H1 (cell line): Measurements from ENCODE around the gene SRSF3. TPM values are rescaled to one million over a fixed set of nuclear protein-coding genes. Genes with fewer than 3 reads are reported as not detected.

Experiments used
- CTCF ChIA-PET: fragments of 300-600 bp; sonication (Branson Sonifier 250); formaldehyde crosslinking; loops from one replicate; lab custom pipeline; 2021; ENCODE audit not compliant: partially characterized antibody; lab: Charles Lee
- POLR2A ChIA-PET: fragments of 300-600 bp; sonication (Branson Sonifier 250); formaldehyde crosslinking; loops from one replicate; lab custom pipeline; 2021; ENCODE audit warnings: inconsistent platforms; ENCODE audit not compliant: partially characterized antibody; lab: Charles Lee
- DNase-seq, 2 experiments: peaks; one replicate each; pipeline versions ENCODE4 v3.0.0 to v3.0.0-alpha.2; 2010 to 2022; ENCODE audit warnings: low spot score in 2 of 2, low read depth in 1 of 2, mixed read lengths in 1 of 2
- FAIRE-seq: peaks from 2 replicates; lab custom pipeline; 2011; peaks lifted over from hg19 to GRCh38; lab: Jason Lieb, UNC
- H2AFZ ChIP-seq: 2 replicates; pipeline ENCODE4 v1.8.1; 2012; ENCODE audit warnings: low read length, inconsistent platforms
- H2AK5ac ChIP-seq: 2 replicates; pipeline ENCODE4 v1.6.1; 2013; ENCODE audit warnings: low read depth, low read length
- H2BK120ac ChIP-seq: replicated peaks from 2 replicates; pipeline ENCODE3; 2013; ENCODE audit warnings: low read depth, low read length, inconsistent platforms
- H2BK12ac ChIP-seq: 2 replicates; pipeline ENCODE4 v1.6.1; 2013; ENCODE audit warnings: low read depth, low read length
- H2BK15ac ChIP-seq: 2 replicates; pipeline ENCODE4 v1.6.1; 2013; ENCODE audit warnings: low read length
- H2BK20ac ChIP-seq: 2 replicates; pipeline ENCODE4 v1.6.1; 2013; ENCODE audit warnings: low read length
- H2BK5ac ChIP-seq: 2 replicates; pipeline ENCODE4 v1.6.1; 2013; ENCODE audit warnings: low read depth, low read length
- H3K14ac ChIP-seq: 2 replicates; pipeline ENCODE4 v1.6.1; 2013; ENCODE audit warnings: inconsistent platforms; ENCODE audit not compliant: insufficient read length
- H3K18ac ChIP-seq: 2 replicates; pipeline ENCODE4 v1.6.1; 2013; ENCODE audit warnings: low read length; ENCODE audit errors: extremely low read depth
- H3K23ac ChIP-seq: 2 replicates; pipeline ENCODE4 v1.6.1; 2013; ENCODE audit warnings: inconsistent platforms; ENCODE audit not compliant: insufficient read length
- H3K23me2 ChIP-seq: 2 replicates; pipeline ENCODE4 v1.6.1; 2013; ENCODE audit warnings: low read depth, low read length
- H3K27ac ChIP-seq: 2 replicates; pipeline ENCODE4 v1.6.1; 2011; ENCODE audit warnings: low read depth, low read length, inconsistent platforms
- H3K27me3 ChIP-seq, 4 experiments: replicated peaks in 1 of 4; 1 replicate in 1 of 4; 2 replicates in 3 of 4; pipeline versions ENCODE4 v1.6.1 to v1.8.1; 2011 to 2013; ENCODE audit warnings: low read length in 3 of 4, mild to moderate bottlenecking in 3 of 4, inconsistent platforms in 2 of 4, mixed read lengths in 2 of 4, moderate library complexity in 1 of 4; ENCODE audit not compliant: control insufficient read depth in 3 of 4, insufficient read depth in 3 of 4; ENCODE audit errors: extremely low read depth in 1 of 4
- H3K36me3 ChIP-seq, 4 experiments: 2 replicates each; pipeline versions ENCODE4 v1.6.1 to v1.8.1; 2011 to 2013; ENCODE audit warnings: mild to moderate bottlenecking in 4 of 4, low read length in 3 of 4, moderate library complexity in 2 of 4, control low read depth in 1 of 4, inconsistent platforms in 1 of 4; ENCODE audit not compliant: insufficient read depth in 4 of 4, control insufficient read depth in 2 of 4
- H3K4ac ChIP-seq: replicated peaks from 2 replicates; pipeline ENCODE3; 2013; ENCODE audit warnings: low read length, low read depth, mixed read lengths, inconsistent platforms; ENCODE audit not compliant: insufficient read length
- H3K4me1 ChIP-seq, 4 experiments: replicated peaks in 1 of 4; 1 replicate in 1 of 4; 2 replicates in 3 of 4; pipeline versions ENCODE4 v1.6.1 to v1.8.1; 2011 to 2013; ENCODE audit warnings: low read length in 3 of 4, inconsistent platforms in 2 of 4, mixed read lengths in 1 of 4; ENCODE audit not compliant: insufficient read depth in 4 of 4, control insufficient read depth in 3 of 4
- H3K4me2 ChIP-seq, 2 experiments: 2 replicates each; pipeline versions ENCODE4 v1.6.1 to v1.8.1; 2011 to 2013; ENCODE audit warnings: low read depth in 2 of 2, low read length in 2 of 2, control low read depth in 1 of 2, inconsistent platforms in 1 of 2, mild to moderate bottlenecking in 1 of 2; ENCODE audit not compliant: insufficient read depth in 1 of 2
- H3K4me3 ChIP-seq, 4 experiments: fragments of 200-600, 300-600 bp in 1 of 4; sonication (generic), shearing (Covaris generic), sonication (Bioruptor Twin) in 1 of 4; 2 replicates each; pipeline versions ENCODE4 v1.5.1 to v1.8.1; 2011 to 2016; ENCODE audit warnings: low read length in 4 of 4, low read depth in 3 of 4, control low read depth in 2 of 4, inconsistent platforms in 2 of 4, mild to moderate bottlenecking in 2 of 4, mixed read lengths in 1 of 4, moderate library complexity in 1 of 4; ENCODE audit not compliant: insufficient read depth in 2 of 4; ENCODE audit errors: extremely low read depth in 1 of 4
- H3K56ac ChIP-seq: replicated peaks from 2 replicates; pipeline ENCODE3; 2013; ENCODE audit warnings: low read depth, mild to moderate bottlenecking, mixed read lengths, low read length, inconsistent platforms; ENCODE audit not compliant: insufficient read length
- H3K79me1 ChIP-seq: 2 replicates; pipeline ENCODE4 v1.6.1; 2013; ENCODE audit warnings: low read depth, low read length, control low read depth
- H3K79me2 ChIP-seq, 2 experiments: 2 replicates each; pipeline versions ENCODE4 v1.6.1 to v1.8.1; 2012 to 2013; ENCODE audit warnings: low read length in 2 of 2, mild to moderate bottlenecking in 2 of 2, inconsistent platforms in 1 of 2; ENCODE audit not compliant: insufficient read depth in 2 of 2, control insufficient read depth in 1 of 2
- H3K9ac ChIP-seq, 4 experiments: replicated peaks in 1 of 4; 1 replicate in 1 of 4; 2 replicates in 3 of 4; pipeline versions ENCODE4 v1.6.1 to v1.8.1; 2011 to 2013; ENCODE audit warnings: low read depth in 3 of 4, low read length in 3 of 4, control low read depth in 2 of 4, mild to moderate bottlenecking in 2 of 4, moderate library complexity in 2 of 4, inconsistent platforms in 1 of 4; ENCODE audit errors: extremely low read depth in 1 of 4
- H3K9me3 ChIP-seq, 2 experiments: 2 replicates each; pipeline versions ENCODE4 v1.6.1 to v1.8.1; 2012 to 2013; ENCODE audit warnings: mild to moderate bottlenecking in 2 of 2, moderate library complexity in 2 of 2, control low read depth in 1 of 2, inconsistent platforms in 1 of 2, low read depth in 1 of 2, low read length in 1 of 2, mixed read lengths in 1 of 2; ENCODE audit not compliant: insufficient read depth in 2 of 2
- H4K20me1 ChIP-seq, 2 experiments: replicated peaks in 1 of 2; 2 replicates each; pipeline versions ENCODE3 to v1.8.1; 2011 to 2013; ENCODE audit warnings: inconsistent platforms in 2 of 2, low read length in 2 of 2, mild to moderate bottlenecking in 1 of 2; ENCODE audit not compliant: insufficient read depth in 2 of 2, control insufficient read depth in 1 of 2
- H4K5ac ChIP-seq: 2 replicates; pipeline ENCODE4 v1.6.1; 2013; ENCODE audit warnings: low read length, low read depth, mixed read lengths, inconsistent platforms; ENCODE audit not compliant: insufficient read length
- H4K8ac ChIP-seq: 2 replicates; pipeline ENCODE4 v1.8.0; 2013; ENCODE audit warnings: mild to moderate bottlenecking, moderate library complexity, low read length, inconsistent platforms; ENCODE audit not compliant: insufficient read depth; ENCODE audit errors: extremely low read depth
- H4K91ac ChIP-seq: replicated peaks from 2 replicates; pipeline ENCODE3; 2013; ENCODE audit warnings: low read length, mixed read lengths, inconsistent platforms; ENCODE audit not compliant: insufficient read length
- ATF3 ChIP-seq: IDR thresholded peaks from 2 replicates; pipeline ENCODE4 v1.6.1; 2011; ENCODE audit warnings: low read depth, mild to moderate bottlenecking, low read length; ENCODE audit not compliant: insufficient read depth
- BACH1 ChIP-seq: IDR thresholded peaks from 2 replicates; pipeline ENCODE4 v1.6.1; 2012; ENCODE audit warnings: low read length, improper control_type of control experiment
- BRCA1 ChIP-seq: IDR thresholded peaks from 2 replicates; pipeline ENCODE4 v1.6.1; 2012; ENCODE audit warnings: low read depth, low read length, improper control_type of control experiment
- CBX5 ChIP-seq: fragments of 300-800, 300-1000 bp; sonication (generic); IDR thresholded peaks from 2 replicates; pipeline ENCODE4 v1.7.1; 2016; ENCODE audit warnings: antibody characterized with exemption, low read length, low read depth
- CHD2 ChIP-seq: IDR thresholded peaks from 2 replicates; pipeline ENCODE4 v1.6.1; 2012; ENCODE audit warnings: low read length, improper control_type of control experiment
- HDAC6 ChIP-seq: IDR thresholded peaks from one replicate; pipeline ENCODE4 v1.7.1; 2012; ENCODE audit warnings: low read depth, mild to moderate bottlenecking, inconsistent platforms, low read length, moderate library complexity
- JUN ChIP-seq: IDR thresholded peaks from 2 replicates; pipeline ENCODE4 v1.6.1; 2011; ENCODE audit warnings: low read depth, mild to moderate bottlenecking, improper control_type of control experiment, low read length
- KDM4A ChIP-seq: IDR thresholded peaks from one replicate; pipeline ENCODE4 v1.7.1; 2012; ENCODE audit warnings: low read depth, mild to moderate bottlenecking, moderate library complexity, low read length, inconsistent platforms; ENCODE audit not compliant: severe bottlenecking
- POLR2A ChIP-seq, 2 experiments: IDR thresholded peaks; 1 replicate in 1 of 2; 2 replicates in 1 of 2; pipeline ENCODE4 v1.6.1; 2011; ENCODE audit warnings: low read depth in 2 of 2, low read length in 2 of 2, mild to moderate bottlenecking in 2 of 2; ENCODE audit errors: control extremely low read depth in 1 of 2
- SIN3A ChIP-seq, 2 experiments: IDR thresholded peaks in 1 of 2; conservative IDR thresholded peaks in 1 of 2; 2 replicates each; pipeline ENCODE4 v1.6.1; 2011 to 2012; ENCODE audit warnings: low read length in 2 of 2, improper control_type of control experiment in 1 of 2, low read depth in 1 of 2, mild to moderate bottlenecking in 1 of 2
- SP2 ChIP-seq: IDR thresholded peaks from 2 replicates; pipeline ENCODE4 v1.6.1; 2012; ENCODE audit warnings: mild to moderate bottlenecking, low read length, inconsistent platforms
- WGBS, 2 experiments: shearing (Covaris generic) in 1 of 2; methylation state at CpG; one replicate each; pipeline versions ENCODE4 v1.1.6 to v1.1.7; 2013 to 2015; ENCODE audit warnings: low lambda C conversion rate in 2 of 2, mixed read lengths in 2 of 2, inconsistent platforms in 1 of 2, low coverage in 1 of 2, missing lambda C conversion rate in 1 of 2; ENCODE audit not compliant: insufficient replicate concordance in 2 of 2, insufficient coverage in 1 of 2, insufficient read length in 1 of 2; ENCODE audit errors: extremely low coverage in 1 of 2, missing lambda C conversion rate in 1 of 2; 5-methylcytosine and 5-hydroxymethylcytosine counted together
- polyA plus RNA-seq, 7 experiments: library from polyadenylated mRNA; depleted of rRNA in 3 of 7; stranded (reverse) in 5 of 7; unstranded in 2 of 7; fragments of >200 nt in 5 of 7; fragments of 200-250 nt in 2 of 7; gene quantifications; 1 replicate in 5 of 7; 2 replicates in 1 of 7; 4 replicates in 1 of 7; pipeline versions ENCODE4 v1.2.1 to v1.2.3, GENCODE V29; 2011 to 2013; ENCODE audit warnings: missing spikeins in 2 of 7, mixed read lengths in 2 of 7
- total RNA-seq: library from RNA; stranded (reverse); fragmentation: NEBNext Ultra II Directional; extraction: Animal tissue kit (Norgen Biotek cat#: 25700); gene quantifications from 2 replicates; pipeline ENCODE4 v1.2.1, GENCODE V29; 2021

SRSF3 gene
- total and polyA plus RNA-seq, 2 of the 8 experiments (the other 6 are each of a cell fraction or from before 2014, with no cell fraction given), result 471 to 689 TPM

GRCh38 chr6:36629784-36630183 is 35.6 kb downstream of the SRSF3 start:
- CTCF ChIA-PET, result interaction anchor here (1.0 to 4.0 kb wide), 5 partner anchors 11 to 94 kb away, joined by 3 to 14 read pairs (median 13); no protein-coding TSS in a partner anchor
- Histone ChIP-seq H2AFZ (no peak overlapping the region), H3K9me3 (no peaks in the 10 kb centered on the region), H3K4ac (no peak overlapping the region), H3K4me3 (no peak overlapping the region), H3K14ac (no peak overlapping the region), H3K27me3 (no peaks in the 10 kb centered on the region), H3K36me3 (no peaks in the 10 kb centered on the region), H3K79me2 (no peaks in the 10 kb centered on the region), H4K91ac (no peak overlapping the region), H4K5ac (no peak overlapping the region), H3K4me2 (no peak overlapping the region), H3K9ac (no peak overlapping the region), H3K18ac (no peak overlapping the region), H3K79me1 (no peaks in the 10 kb centered on the region), H4K8ac (no peak overlapping the region), H3K23ac (no peak overlapping the region), H2BK120ac (no peak overlapping the region), H4K20me1 (no peaks in the 10 kb centered on the region), H3K27ac (no peak overlapping the region), H3K23me2 (no peaks in the 10 kb centered on the region), H2BK20ac (no peak overlapping the region), H2BK5ac (no peak overlapping the region), H2BK15ac (no peak overlapping the region), H2AK5ac (no peak overlapping the region), H3K56ac (no peak overlapping the region), H2BK12ac (no peak overlapping the region), H3K4me1 (no peaks in the 10 kb centered on the region)
- FAIRE-seq, result no peak
- WGBS, 2 experiments, result 88% methylated on average over 11 of the region's 11 CpGs; no CpG with 5 or more reads in 1 of the 2 experiments
- POLR2A ChIA-PET, result interaction anchor here (0.9 to 2.1 kb wide), 3 partner anchors 11 to 186 kb away, joined by 3 to 5 read pairs (median 3); partner anchors contain the start of gene CDKN1A
- no peak for DNase-seq
- TF ChIP-seq SIN3A (conservative IDR thresholded peaks at IDR 0.05 in 1 of 2, IDR thresholded peaks at IDR 0.05 in 1 of 2; ENCODE audit: low read depth in 1 of 2, low read length in 2 of 2) (no peak), SP2 (no peak), KDM4A (no peak), POLR2A (IDR thresholded peaks at IDR 0.05; ENCODE audit: control extremely low read depth in 1 of 2, low read depth in 2 of 2, low read length in 2 of 2) (no peak), ATF3 (no peak), BACH1 (no peak), BRCA1 (no peak), HDAC6 (no peak), CHD2 (no peak), CBX5 (no peak), JUN (no peak)
